ENCODE data around the gene PTPRE.

GRCh38 chr10:127951861-127952574 is 45.1 kb downstream of the PTPRE start:
- TF ChIP-seq, protein P1, sequence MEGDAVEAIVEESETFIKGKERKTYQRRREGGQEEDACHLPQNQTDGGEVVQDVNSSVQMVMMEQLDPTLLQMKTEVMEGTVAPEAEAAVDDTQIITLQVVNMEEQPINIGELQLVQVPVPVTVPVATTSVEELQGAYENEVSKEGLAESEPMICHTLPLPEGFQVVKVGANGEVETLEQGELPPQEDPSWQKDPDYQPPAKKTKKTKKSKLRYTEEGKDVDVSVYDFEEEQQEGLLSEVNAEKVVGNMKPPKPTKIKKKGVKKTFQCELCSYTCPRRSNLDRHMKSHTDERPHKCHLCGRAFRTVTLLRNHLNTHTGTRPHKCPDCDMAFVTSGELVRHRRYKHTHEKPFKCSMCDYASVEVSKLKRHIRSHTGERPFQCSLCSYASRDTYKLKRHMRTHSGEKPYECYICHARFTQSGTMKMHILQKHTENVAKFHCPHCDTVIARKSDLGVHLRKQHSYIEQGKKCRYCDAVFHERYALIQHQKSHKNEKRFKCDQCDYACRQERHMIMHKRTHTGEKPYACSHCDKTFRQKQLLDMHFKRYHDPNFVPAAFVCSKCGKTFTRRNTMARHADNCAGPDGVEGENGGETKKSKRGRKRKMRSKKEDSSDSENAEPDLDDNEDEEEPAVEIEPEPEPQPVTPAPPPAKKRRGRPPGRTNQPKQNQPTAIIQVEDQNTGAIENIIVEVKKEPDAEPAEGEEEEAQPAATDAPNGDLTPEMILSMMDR (optimal IDR thresholded peaks at IDR 0.05 in 1 of 3, IDR thresholded peaks at IDR 0.05 in 1 of 3, conservative IDR thresholded peaks at IDR 0.05 in 1 of 3; ENCODE audit: extremely low read depth in 1 of 3, insufficient read depth in 2 of 3, low read length in 3 of 3), result no peak
- no peak for TF ChIP-seq EZH2 (IDR thresholded peaks at IDR 0.05; ENCODE audit: low read length)

Measured in keratinocyte (primary cell).